ENCODE measurements around the gene DHX34.
A peak's percentile ranks its signal among the peaks of the same experiment; 100 is the strongest.
"Not testable (repeated sequence)": the region's sequence is repeated elsewhere in the genome, so short reads cannot be mapped to it uniquely, and the experiment has no call there.

DHX34 gene

DNA sequence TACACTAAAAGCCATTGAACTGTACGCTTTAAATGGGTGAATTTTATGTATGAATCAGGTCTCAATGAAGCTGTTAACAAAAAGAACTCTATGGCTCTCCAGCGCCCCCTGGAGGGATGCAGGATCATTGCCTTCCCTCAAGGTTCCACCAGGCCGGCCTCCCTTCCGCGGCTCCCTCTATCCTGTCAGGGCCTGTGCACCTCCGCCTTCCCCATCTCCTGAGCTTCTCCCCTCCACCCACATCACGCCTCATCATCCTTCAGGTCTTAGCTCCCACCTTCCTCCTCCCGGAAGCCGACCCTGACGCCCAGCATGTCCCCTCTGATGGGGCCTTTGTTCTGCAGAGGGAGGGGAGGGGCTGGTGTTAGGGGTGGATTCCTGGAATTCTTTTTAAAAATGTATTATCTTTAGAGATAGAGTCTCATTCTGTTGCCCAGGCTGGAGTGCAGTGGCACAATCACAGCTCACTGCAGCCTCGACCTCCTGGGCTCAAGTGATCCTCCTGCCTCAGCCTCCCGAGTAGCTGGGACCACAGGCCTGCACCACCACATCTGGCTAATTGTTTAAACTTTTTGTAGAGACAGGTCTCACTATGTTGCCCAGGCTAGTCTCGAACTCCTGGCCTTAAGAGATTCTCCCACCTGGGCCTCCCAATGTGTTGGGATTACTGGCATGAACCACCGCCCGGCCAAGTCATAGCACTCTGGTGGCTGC lies 42.6 kb downstream of the DHX34 start:
- DNase-seq, result peak; percentile 88 to 89

- DNase-seq, result no peak
Observed at GRCh38 chr19:47398707-47399597, 49.8 kb downstream of the DHX34 start.

DNA sequence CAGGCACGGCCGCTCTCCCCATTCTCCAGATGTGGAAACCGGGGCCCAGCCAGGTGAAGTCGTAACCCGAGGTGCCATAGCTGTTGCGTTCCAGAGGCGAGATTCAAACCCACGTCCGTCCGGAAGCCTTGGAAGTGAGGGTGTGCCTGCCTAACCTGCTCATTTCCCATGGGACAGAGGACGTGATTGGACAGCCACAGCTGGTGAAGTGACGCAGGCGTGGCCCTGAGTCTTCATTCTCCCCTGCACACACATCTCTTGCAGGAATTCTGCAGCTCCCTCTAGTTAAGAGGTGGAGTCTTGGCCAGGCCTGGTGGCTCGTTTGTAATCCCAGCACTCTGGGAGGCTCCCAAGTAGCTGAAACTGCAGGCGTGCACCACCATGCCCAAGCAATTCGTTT lies 53.4 kb downstream of the DHX34 start:
- DNase-seq, result no peak

DNA sequence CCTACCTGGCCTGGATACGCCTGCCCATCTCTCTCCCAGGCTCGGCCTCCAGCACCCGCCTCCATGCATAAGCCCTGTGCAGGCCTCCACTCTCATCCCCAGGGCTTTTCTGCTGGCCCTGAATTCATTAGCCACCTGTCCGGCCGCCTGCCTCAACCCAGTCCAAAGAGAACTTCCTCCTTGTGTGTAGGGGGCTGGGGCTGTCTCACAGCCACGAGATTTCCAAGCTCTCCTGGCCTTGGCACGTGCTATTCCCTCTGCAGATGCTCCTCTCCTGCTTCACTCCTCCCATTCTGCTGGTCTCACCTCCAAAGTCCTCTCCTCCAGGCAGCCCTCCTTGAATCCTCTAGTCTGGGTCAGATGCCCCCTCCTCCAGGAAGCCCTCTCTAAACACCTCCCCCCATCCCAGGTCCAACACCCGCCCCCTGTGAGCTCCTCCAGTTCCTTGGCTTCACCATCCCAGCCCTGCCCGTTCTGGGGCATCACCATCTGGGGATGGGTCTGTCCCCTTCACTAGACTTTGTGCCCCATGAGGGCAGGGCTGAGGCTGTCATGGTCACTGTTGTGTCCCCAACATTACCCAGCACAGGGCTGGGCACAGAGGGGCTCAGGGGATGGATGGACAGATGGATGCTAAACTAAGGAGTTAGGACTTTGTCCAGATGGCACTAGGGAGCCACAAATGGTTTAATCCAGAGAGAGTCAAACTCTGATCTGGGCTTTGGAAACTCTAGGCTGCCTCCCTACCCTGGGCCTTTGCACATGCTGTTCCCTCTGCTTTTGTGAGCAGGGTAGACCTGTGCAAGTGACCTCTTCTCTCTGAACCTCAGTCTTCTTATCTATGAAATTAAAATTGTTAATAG lies 55.5 kb downstream of the DHX34 start:
- DNase-seq, result no peak

DNA sequence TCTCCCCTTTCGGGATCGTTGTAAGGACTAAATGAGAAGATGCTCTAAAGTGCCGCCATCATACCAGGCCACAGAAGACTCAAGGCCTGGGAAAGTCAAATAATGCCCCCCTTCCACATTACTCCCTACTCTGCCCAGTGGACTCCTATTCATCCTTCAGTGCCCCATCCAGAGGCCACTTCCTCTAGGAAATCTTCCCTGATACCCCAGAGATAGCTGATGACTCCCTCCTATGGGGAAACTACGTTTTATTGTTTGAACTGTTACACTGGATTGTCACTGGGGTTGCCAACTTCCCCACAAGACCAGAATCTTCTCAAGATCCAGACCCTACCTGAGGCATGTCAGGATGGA lies 56.1 kb downstream of the DHX34 start:
- no peak for DNase-seq

GRCh38 chr19:47405854-47406417 lies 56.8 kb downstream of the DHX34 start:
- DNase-seq, result no peak

DNA sequence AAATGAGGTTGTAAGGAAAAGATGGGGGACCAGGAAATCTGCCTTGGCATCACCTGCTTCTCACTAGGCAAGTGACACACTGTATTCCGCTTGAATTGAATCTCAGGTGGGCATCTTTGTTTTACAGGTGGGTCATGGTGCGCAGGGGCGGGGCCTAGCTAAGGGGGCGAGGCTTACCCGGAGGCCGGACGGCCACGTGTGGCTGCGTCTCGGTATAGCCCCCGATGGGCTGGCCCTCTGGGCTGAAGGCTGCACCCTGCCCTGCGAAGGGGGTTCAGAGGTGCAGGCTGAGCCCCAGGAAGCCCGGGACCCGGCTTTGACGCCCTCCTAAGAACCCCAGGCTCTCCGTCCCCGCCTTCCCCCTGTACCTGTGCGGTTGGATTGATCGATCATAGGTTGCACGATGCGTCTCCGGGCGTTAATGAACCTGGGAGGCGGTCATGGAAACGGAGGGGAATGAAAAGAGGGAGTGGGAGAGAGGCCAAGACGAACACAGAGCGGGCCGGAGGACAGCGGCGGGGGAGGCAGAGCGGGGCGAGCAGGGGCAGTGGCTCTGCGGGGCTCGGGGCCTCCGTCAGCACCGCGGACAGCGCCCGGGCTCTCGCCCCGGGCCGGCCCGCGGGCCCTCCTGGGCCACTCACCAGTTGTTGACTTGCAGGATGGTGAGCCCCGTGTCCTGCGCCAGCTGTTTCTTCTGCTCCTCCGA lies 57.7 kb downstream of the DHX34 start:
- DNase-seq, result no peak

- DNase-seq, result no peak
Observed at GRCh38 chr19:47407417-47407774, 58.3 kb downstream of the DHX34 start.

- no peak for DNase-seq
Observed at GRCh38 chr19:47408156-47408938, 59.2 kb downstream of the DHX34 start.

DNA sequence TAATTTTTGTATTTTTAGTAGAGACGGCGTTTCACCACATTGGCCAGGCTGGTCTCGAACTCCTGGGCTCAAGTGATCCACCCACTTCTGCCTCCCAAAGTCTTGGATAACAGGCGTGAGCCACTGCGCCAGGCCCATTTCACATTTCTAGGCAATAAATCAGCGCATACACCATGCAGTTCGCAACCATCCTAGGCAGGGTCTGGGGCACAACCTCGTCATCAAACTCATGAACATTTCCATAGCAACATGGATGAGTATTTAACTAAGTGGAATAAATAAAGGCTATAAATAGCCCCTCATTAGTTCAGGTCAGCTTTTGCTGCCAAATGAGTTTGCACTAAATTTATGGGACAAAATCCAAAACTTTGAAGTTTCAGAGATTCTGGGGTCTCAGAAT lies 62.0 kb downstream of the DHX34 start:
- DNase-seq, result no peak

DNA sequence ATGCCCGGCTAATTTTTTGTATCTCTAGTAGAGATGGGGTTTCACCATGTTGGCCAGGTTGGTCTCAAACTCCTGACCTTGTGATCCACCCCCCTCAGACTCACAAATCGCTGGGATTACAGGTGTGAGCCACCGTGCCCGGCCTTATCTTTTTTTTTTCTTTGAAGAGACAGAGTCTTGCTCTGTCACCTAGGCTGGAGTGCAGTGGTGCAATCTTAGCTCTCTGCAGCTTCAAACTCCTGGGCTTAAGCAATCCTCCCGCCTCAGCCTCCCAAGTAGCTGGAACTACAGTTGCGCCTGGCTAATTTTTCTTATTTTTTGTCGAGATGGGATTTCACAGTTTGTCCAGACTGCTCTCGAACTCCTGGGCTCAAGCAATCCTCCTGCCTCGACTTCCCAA lies 62.6 kb downstream of the DHX34 start:
- DNase-seq, result not testable (repeated sequence)

DNA sequence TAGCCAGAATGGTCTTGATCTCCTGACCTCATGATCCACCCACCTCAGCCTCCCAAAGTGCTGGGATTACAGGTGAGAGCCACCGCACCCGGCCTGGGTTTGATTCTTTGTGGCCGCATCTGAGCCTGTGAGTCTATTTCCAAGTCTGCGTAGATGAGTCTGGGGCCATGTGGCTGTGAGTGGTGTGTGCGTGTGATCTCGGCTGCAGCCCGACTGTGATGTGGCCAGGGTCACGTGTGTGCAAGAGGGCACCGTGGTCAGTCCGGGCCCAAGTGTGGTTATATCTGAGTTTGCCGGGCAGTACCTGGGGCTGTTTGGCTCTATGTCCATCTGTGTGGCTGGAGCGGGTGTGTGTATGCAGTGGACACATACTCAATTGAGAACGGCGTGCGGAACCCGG lies 64.8 kb downstream of the DHX34 start:
- DNase-seq, result no peak

DNA sequence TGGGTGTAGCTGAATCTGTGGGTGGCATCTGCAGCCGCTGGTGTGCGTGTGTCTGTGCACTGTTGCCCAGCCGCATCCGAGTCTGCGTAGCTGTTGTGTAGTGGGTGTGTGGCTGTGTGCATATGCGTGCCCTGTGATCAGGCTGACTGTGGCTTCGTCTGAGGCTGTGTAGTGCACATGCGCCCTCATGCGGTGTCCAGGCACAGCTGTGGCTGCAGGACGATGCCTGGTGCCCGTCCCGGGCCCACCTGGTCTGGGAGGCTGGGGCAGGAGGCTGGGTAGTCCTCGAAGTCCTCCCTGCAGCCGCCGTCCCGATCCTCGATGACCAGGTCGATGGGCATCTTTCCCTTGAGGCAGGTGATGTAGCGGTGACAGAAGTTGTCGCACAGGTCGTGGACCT lies 65.4 kb downstream of the DHX34 start:
- no peak for DNase-seq

DNA sequence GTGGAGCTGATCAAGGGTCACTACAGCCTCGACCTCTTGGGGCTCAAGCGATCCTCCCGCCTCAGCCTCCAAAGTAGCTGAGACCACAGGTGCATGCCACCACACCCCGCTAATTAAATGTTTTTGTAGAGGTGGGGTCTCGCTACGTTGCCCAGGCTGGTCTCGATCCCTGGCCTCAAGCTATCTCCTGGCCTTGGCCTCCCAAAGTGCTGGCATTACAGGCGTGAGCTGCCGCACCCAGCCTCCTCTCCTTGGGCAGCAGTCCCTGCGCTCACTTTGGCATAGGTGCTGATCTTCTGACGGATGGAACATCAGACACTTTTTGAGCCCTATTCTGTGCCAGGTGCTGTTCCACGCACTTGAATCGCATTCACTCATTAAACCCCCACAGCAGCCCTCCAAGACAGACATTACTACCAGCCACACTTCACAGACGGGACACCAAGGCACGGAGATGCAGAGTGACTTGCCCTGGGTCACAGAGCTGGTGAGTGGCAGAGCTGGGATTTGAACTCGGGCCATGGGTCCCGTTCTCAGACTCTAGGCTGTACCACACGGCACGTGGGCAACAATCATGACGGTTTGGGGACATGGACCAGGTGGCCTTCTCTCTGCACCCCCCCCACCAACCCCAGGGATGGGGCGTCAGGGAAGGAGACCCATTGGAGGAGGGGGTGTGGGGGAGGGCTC lies 67.0 kb downstream of the DHX34 start:
- DNase-seq, result no peak

- no peak for DNase-seq
Observed at GRCh38 chr19:47416643-47416985, 67.5 kb downstream of the DHX34 start.

GRCh38 chr19:47417107-47417745 lies 68.1 kb downstream of the DHX34 start:
- DNase-seq, result no peak

GRCh38 chr19:47417746-47418691 lies 68.9 kb downstream of the DHX34 start:
- no peak for DNase-seq

GRCh38 chr19:47418692-47419029 lies 69.5 kb downstream of the DHX34 start:
- DNase-seq, result no peak

- no peak for DNase-seq
Observed at GRCh38 chr19:47419030-47419783, 70.1 kb downstream of the DHX34 start, which contains the start of gene MEIS3. Gene MEIS3 (minus strand): TSS chr19:47419527. CDS start chr19:47419081, 446 bp downstream.
